ENCODE results near the gene SPATA7.

SPATA7 gene

DNA sequence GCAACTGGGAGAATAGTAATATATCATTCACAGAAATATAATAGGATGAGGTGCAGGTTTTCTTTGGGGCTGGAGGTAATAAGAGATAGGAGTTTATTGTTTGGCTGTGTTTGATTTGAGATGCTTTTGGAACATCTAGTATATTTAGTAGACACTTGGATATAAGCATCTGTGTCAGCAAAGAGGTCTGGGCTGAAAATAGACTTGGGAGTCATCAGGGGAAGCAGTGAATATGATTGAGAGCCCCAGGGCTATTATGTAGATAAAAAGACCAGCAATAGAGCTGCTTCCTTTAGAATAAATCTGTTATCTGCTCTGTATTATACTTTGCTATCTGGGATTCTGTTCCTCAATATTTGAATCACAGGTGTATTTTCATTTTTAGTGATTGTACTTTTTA is 36.6 kb downstream of the SPATA7 start:
- Histone ChIP-seq H3K9ac (ENCODE audit: low read length) (no peak overlapping the region), H3K4me3 (ENCODE audit: low read length) (no peak overlapping the region), H3K4me1 (ENCODE audit: control insufficient read depth, insufficient read depth, low read length) (peaks cover 7% of the 10 kb centered on the region), H3K9me3 (ENCODE audit: control insufficient read depth, low read length) (peaks cover 8% of the 10 kb centered on the region), H3K27me3 (ENCODE audit: control insufficient read depth, insufficient read depth, low read length) (no peaks in the 10 kb centered on the region), H3K36me3 (ENCODE audit: control insufficient read depth, insufficient read depth, low read length) (no peaks in the 10 kb centered on the region)

DNA sequence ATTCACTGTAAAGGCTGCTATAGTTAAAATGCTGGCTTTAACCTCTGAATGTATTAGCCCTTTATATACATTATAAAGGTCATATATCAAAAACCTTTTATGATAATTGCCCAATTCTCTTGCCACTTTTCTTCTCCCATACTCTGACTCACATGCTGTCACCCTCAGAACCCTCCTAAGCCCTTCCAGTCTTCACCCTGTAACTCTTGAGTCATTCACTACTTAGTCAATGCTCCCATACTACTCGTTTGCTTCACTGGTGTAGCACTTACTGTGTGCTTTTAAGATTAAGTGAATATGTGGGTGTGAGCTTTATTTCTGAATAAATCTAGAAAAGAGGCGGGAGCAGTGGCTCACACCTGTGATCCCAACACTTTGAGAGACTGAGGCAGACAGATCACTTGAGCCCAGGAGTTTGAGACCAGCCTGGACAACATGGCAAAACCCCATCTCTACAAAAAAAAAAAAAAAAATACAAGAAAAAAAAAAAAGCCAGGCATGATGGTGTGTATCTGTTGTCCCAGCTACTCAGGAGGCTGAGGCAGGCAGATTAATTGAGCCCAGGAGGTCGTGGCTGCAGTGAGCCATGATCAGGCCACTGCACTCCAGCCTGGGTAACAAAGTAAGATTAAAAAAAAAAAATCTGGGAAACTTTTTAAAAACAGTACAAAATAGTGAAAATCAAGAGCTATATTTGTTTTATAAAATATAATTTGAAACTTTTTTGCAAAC is 37.6 kb downstream of the SPATA7 start:
- H3K27me3 ChIP-seq (ENCODE audit: control insufficient read depth, insufficient read depth, low read length), result no peaks in the 10 kb centered on the region
- H3K9ac ChIP-seq (ENCODE audit: low read length), result no peak overlapping the region
- no peak overlapping the region for H3K4me3 ChIP-seq (ENCODE audit: low read length)
- H3K36me3 ChIP-seq (ENCODE audit: control insufficient read depth, insufficient read depth, low read length), result no peaks in the 10 kb centered on the region
- peaks cover 7% of the 10 kb centered on the region for H3K4me1 ChIP-seq (ENCODE audit: control insufficient read depth, insufficient read depth, low read length)
- no peaks in the 10 kb centered on the region for H3K9me3 ChIP-seq (ENCODE audit: control insufficient read depth, low read length)

DNA sequence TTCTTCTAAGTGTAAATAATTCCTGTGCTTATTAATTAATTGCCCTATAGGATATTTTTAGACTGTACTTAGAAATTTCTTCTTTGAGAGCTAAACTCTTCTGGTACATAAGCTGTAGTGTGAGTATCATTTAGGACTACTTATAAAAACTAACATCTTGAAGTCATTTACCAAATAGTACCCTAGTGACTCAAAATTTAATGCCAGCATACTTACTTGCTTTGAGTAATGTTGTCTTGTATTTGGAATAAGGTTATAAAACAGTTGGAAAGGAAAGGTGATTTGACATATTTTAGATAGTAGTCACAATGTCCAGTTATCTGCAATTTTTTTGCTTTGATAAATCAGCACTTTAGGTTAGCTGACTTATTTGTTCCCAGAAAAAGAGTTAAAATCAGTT is 39.1 kb downstream of the SPATA7 start:
- Histone ChIP-seq H3K9ac (ENCODE audit: low read length) (no peak overlapping the region), H3K36me3 (ENCODE audit: control insufficient read depth, insufficient read depth, low read length) (no peaks in the 10 kb centered on the region), H3K4me1 (ENCODE audit: control insufficient read depth, insufficient read depth, low read length) (peaks cover 7% of the 10 kb centered on the region), H3K9me3 (ENCODE audit: control insufficient read depth, low read length) (no peaks in the 10 kb centered on the region), H3K27me3 (ENCODE audit: control insufficient read depth, insufficient read depth, low read length) (no peaks in the 10 kb centered on the region), H3K4me3 (ENCODE audit: low read length) (no peak overlapping the region)

DNA sequence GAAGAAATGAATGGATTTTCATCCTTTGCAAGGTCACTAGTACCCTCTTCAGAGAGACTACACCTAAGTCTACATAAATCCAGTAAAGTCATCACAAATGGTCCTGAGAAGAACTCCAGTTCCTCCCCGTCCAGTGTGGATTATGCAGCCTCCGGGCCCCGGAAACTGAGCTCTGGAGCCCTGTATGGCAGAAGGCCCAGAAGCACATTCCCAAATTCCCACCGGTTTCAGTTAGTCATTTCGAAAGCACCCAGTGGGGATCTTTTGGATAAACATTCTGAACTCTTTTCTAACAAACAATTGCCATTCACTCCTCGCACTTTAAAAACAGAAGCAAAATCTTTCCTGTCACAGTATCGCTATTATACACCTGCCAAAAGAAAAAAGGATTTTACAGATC is 40.8 kb downstream of the SPATA7 start:
- H3K27me3 ChIP-seq (ENCODE audit: control insufficient read depth, insufficient read depth, low read length), result no peaks in the 10 kb centered on the region
- no peak overlapping the region for H3K9ac ChIP-seq (ENCODE audit: low read length)
- H3K4me3 ChIP-seq (ENCODE audit: low read length), result no peak overlapping the region
- H3K4me1 ChIP-seq (ENCODE audit: control insufficient read depth, insufficient read depth, low read length), result no peaks in the 10 kb centered on the region
- H3K36me3 ChIP-seq (ENCODE audit: control insufficient read depth, insufficient read depth, low read length), result no peaks in the 10 kb centered on the region
- H3K9me3 ChIP-seq (ENCODE audit: control insufficient read depth, low read length), result no peaks in the 10 kb centered on the region

DNA sequence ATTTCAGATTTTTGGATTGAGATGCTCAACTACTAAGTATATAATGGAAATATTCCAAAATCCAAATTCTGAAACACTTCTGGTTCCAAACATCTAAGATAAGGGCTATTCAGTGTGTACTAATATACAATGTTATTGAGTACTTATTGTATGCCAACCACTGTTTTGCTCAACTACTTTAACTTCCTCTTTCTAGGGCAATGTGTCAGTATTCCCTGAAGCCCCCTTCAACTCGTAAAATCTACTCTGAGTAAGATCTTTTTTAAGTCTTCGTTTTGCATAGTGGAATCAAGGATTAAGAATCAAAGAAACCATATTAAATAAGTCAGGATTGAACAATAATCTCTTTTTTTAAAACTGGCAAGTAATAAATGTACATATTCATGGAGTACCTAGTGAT is 45.5 kb downstream of the SPATA7 start:
- no peak overlapping the region for H3K9ac ChIP-seq (ENCODE audit: low read length)
- no peaks in the 10 kb centered on the region for H3K9me3 ChIP-seq (ENCODE audit: control insufficient read depth, low read length)
- no peaks in the 10 kb centered on the region for H3K27me3 ChIP-seq (ENCODE audit: control insufficient read depth, insufficient read depth, low read length)
- H3K4me3 ChIP-seq (ENCODE audit: low read length), result no peak overlapping the region
- H3K36me3 ChIP-seq (ENCODE audit: control insufficient read depth, insufficient read depth, low read length), result no peaks in the 10 kb centered on the region
- no peaks in the 10 kb centered on the region for H3K4me1 ChIP-seq (ENCODE audit: control insufficient read depth, insufficient read depth, low read length)

DNA sequence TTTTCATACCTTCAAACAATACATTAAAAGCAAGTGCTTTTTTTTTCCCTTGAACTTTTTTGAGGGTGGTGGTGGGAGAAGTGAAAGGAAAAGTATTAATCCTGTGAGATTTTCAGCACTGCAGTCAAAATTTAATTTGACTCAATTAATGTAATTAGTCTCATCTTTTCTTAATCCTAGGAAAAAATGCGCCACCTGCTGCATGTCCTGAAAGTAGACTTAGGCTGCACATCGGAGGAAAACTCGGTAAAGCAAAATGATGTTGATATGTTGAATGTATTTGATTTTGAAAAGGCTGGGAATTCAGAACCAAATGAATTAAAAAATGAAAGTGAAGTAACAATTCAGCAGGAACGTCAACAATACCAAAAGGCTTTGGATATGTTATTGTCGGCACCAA is 52.2 kb downstream of the SPATA7 start:
- no peak overlapping the region for H3K9ac ChIP-seq (ENCODE audit: low read length)
- H3K27me3 ChIP-seq (ENCODE audit: control insufficient read depth, insufficient read depth, low read length), result no peaks in the 10 kb centered on the region
- H3K4me3 ChIP-seq (ENCODE audit: low read length), result no peak overlapping the region
- H3K4me1 ChIP-seq (ENCODE audit: control insufficient read depth, insufficient read depth, low read length), result no peaks in the 10 kb centered on the region
- H3K36me3 ChIP-seq (ENCODE audit: control insufficient read depth, insufficient read depth, low read length), result no peaks in the 10 kb centered on the region
- no peaks in the 10 kb centered on the region for H3K9me3 ChIP-seq (ENCODE audit: control insufficient read depth, low read length)

DNA sequence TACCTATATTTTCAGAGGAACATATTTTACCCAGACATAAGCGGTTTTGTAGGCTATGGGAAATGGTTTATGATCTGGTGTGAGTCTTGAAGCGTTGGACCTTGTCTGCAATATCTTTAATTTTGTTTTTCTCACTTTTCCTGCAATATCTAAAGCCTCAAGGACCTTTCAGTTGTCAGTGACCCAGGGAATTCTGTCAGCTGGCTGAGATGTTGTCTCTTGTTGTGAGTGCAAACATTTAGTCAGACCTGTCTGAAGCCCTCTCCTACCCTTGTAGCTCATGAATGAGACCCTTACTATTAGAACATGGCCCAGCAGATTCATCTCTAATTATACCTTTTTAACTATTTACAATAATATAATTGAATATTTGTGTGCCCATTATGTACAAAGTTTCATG is 53.6 kb downstream of the SPATA7 start:
- Histone ChIP-seq H3K9ac (ENCODE audit: low read length) (no peak overlapping the region), H3K36me3 (ENCODE audit: control insufficient read depth, insufficient read depth, low read length) (no peaks in the 10 kb centered on the region), H3K9me3 (ENCODE audit: control insufficient read depth, low read length) (no peaks in the 10 kb centered on the region), H3K27me3 (ENCODE audit: control insufficient read depth, insufficient read depth, low read length) (no peaks in the 10 kb centered on the region), H3K4me1 (ENCODE audit: control insufficient read depth, insufficient read depth, low read length) (no peaks in the 10 kb centered on the region), H3K4me3 (ENCODE audit: low read length) (no peak overlapping the region)

DNA sequence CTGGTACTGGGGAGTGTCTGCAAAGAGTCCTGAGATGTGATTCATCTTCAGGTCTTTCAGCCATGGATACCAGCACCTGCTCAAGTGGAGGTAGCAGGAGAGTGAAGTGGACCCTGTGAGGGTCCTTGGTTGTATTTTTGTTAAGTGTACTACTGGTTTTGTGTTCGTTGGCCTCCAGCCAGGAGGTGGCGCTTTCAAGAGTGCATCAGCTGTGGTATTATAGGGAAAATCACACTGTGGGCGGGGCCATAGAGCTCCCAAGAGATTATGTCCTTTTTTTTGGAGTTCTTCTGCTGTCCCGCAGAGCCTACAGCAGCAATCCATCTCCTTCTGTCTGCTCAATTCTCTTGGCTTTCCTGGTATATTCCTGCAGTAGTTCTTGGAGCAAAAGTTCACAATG is 66.8 kb downstream of the SPATA7 start:
- no peaks in the 10 kb centered on the region for H3K9me3 ChIP-seq (ENCODE audit: control insufficient read depth, low read length)
- H3K4me1 ChIP-seq (ENCODE audit: control insufficient read depth, insufficient read depth, low read length), result no peaks in the 10 kb centered on the region
- no peak overlapping the region for H3K9ac ChIP-seq (ENCODE audit: low read length)
- H3K4me3 ChIP-seq (ENCODE audit: low read length), result no peak overlapping the region
- no peaks in the 10 kb centered on the region for H3K27me3 ChIP-seq (ENCODE audit: control insufficient read depth, insufficient read depth, low read length)
- H3K36me3 ChIP-seq (ENCODE audit: control insufficient read depth, insufficient read depth, low read length), result no peaks in the 10 kb centered on the region

DNA sequence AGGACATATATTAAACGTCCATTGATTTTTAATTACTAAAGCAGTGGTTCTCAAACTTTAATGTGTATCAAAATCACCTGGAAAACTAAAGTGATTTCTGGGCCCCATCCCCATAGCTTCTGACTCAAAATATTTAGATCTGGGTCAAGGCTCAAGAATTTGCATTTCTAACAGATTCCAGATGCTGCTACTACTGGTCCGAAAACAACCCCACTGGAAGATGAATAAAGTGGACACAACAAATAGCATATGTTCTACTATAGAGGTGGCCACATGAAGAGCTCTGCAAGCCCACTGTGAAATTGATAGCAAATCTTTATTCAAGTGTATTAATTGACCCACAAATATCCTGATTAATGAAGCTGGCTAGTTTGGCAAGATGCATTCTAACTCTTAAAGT is 69.4 kb downstream of the SPATA7 start:
- Histone ChIP-seq H3K9ac (ENCODE audit: low read length) (no peak overlapping the region), H3K27me3 (ENCODE audit: control insufficient read depth, insufficient read depth, low read length) (no peaks in the 10 kb centered on the region), H3K36me3 (ENCODE audit: control insufficient read depth, insufficient read depth, low read length) (no peaks in the 10 kb centered on the region), H3K9me3 (ENCODE audit: control insufficient read depth, low read length) (no peaks in the 10 kb centered on the region), H3K4me1 (ENCODE audit: control insufficient read depth, insufficient read depth, low read length) (no peaks in the 10 kb centered on the region), H3K4me3 (ENCODE audit: low read length) (no peak overlapping the region)

DNA sequence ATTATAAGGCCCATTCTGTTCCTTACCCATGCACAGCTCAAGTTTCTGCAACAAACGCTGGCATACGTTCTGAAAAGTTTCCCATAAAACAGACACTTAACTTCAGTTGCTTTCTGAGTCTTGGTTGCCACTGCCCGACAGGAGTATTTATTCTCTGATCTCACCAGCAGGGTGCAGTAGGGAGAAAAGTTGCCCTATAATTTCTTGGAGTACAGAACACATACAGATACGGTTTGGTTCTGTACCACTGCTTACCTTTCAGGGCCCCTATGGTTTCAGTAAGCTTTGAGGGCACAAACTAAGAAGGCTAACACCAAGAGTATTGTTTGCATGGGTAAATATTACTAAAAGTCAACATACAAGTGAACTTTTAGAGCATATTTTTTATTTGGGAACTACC is 77.9 kb downstream of the SPATA7 start:
- Histone ChIP-seq H3K9ac (ENCODE audit: low read length) (no peak overlapping the region), H3K9me3 (ENCODE audit: control insufficient read depth, low read length) (no peaks in the 10 kb centered on the region), H3K36me3 (ENCODE audit: control insufficient read depth, insufficient read depth, low read length) (no peaks in the 10 kb centered on the region), H3K27me3 (ENCODE audit: control insufficient read depth, insufficient read depth, low read length) (no peaks in the 10 kb centered on the region), H3K4me1 (ENCODE audit: control insufficient read depth, insufficient read depth, low read length) (no peaks in the 10 kb centered on the region), H3K4me3 (ENCODE audit: low read length) (no peak overlapping the region)

DNA sequence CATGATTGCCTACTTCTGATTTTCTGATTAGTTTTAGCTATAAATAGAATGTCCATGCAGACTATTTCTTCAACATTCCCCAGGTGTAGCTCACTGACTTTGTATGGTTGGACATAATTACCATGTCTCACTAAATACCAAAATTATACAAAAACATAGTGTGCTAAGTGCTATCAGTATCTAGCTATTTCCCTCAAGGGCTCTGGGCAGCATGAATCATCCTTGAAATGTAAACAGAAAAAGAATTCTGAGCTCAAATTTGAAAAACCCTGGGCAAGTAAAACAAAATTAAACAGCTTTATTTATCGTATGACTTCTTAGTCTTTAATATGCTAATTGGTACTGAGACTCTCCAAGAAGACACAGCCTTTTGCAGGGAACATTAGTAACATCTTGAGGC is 82.9 kb downstream of the SPATA7 start:
- Histone ChIP-seq H3K9ac (ENCODE audit: low read length) (no peak overlapping the region), H3K27me3 (ENCODE audit: control insufficient read depth, insufficient read depth, low read length) (no peaks in the 10 kb centered on the region), H3K4me3 (ENCODE audit: low read length) (no peak overlapping the region), H3K9me3 (ENCODE audit: control insufficient read depth, low read length) (no peaks in the 10 kb centered on the region), H3K36me3 (ENCODE audit: control insufficient read depth, insufficient read depth, low read length) (no peaks in the 10 kb centered on the region), H3K4me1 (ENCODE audit: control insufficient read depth, insufficient read depth, low read length) (no peaks in the 10 kb centered on the region)

DNA sequence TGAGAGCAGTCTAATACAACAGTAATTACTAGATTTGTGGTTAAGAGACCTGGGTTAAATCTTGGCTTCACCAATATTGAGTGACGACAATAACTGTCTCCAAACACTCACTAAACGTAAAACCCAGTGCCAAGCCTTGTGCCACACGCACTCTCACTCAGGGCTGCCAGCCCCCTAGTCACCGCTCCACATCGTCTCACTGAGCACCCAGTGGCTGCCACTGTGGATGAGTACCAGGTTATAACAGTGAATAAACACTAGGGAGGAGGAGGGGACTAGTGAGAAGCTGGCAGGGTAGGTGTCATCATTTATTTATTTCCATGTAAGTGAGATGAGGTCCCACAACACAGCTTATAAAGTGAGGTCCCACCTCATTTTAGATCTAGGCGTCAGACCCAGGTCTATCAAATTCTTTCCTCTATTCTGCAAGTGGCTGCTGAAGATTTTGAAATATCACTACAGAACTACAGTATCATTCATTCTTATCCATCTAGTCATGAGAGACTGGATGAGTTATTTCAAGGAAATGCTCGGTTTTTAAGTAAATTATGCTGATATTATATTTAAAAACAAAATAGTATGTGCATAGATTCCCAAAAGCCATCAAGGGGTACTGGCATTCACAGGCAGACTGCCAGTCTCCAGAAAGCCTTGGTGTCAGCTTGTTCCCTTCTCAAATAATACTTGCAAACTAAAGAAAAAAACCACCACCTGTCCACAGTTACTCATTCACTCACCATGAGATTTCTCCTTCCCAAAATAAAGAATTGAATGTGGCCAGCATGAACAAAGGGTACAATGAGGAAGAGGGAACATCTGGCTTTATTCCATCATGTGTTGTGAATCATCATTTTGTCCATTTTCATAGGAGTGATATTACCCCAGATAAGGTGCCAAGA is 85.3 kb downstream of the SPATA7 start:
- Histone ChIP-seq H3K9ac (ENCODE audit: low read length) (no peak overlapping the region), H3K36me3 (ENCODE audit: control insufficient read depth, insufficient read depth, low read length) (no peaks in the 10 kb centered on the region), H3K27me3 (ENCODE audit: control insufficient read depth, insufficient read depth, low read length) (no peaks in the 10 kb centered on the region)

More for the DNA sequence above, 85.3 kb downstream of the SPATA7 start:
- Histone ChIP-seq H3K4me1 (ENCODE audit: control insufficient read depth, insufficient read depth, low read length) (peaks cover 3% of the 10 kb centered on the region), H3K4me3 (ENCODE audit: low read length) (no peak overlapping the region), H3K9me3 (ENCODE audit: control insufficient read depth, low read length) (no peaks in the 10 kb centered on the region)
